Measurements from ENCODE around the gene DDX51.
A peak's percentile ranks its signal among the peaks of the same experiment; 100 is the strongest.

DDX51 gene

DNA sequence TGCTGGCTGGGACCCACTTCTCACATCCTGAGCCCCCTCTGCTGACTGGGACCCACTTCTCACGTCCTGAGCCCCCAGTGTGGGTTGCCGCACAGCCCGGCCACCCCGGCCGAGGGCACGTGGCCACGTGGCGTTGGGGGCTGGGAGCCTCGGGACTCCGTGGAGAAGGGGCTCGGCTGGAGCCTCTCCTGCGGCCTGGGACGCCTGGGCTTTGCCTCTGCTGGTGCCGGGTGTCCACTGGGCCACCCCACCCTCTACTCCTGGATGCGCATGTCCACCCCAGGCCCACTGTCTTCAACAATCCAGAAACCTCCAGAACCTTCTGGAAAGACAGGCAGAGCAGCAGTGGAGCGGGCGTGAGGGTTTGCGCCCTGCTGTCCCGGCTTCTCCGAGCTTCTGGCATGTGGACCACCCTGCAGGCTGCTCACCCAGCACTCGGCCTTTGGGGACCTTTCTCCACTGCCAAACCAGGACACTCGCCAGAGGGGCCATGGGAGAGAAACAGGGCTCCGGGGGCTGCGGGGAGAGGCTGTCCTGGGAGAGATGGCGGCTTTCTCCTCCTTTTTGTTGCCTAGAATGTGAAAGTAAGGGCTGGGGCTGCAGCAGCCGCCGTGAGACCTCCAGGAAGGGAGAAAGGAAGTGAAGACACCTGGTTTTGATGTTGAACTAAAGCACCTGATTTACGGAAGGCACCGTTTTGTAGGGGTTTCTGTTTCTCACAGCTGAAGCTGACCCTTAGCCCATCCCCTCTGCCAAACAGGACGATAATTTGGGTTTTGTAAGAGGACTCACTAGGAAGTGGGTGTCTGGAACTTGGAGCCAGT, 30.1 kb upstream of the DDX51 start:
- H3K27ac ChIP-seq (replicated peaks) = no peak overlapping the region
- H3K4me3 ChIP-seq (replicated peaks; ENCODE audit: insufficient read depth, low read length) = no peak overlapping the region
- peaks cover 3% of the 10 kb centered on the region for H3K27me3 ChIP-seq (ENCODE audit: insufficient read depth, poor library complexity, severe bottlenecking)
- TF ChIP-seq CTCF (IDR thresholded peaks at IDR 0.05; ENCODE audit: insufficient read depth, low read length) = no peak
- TF ChIP-seq, protein P1, sequence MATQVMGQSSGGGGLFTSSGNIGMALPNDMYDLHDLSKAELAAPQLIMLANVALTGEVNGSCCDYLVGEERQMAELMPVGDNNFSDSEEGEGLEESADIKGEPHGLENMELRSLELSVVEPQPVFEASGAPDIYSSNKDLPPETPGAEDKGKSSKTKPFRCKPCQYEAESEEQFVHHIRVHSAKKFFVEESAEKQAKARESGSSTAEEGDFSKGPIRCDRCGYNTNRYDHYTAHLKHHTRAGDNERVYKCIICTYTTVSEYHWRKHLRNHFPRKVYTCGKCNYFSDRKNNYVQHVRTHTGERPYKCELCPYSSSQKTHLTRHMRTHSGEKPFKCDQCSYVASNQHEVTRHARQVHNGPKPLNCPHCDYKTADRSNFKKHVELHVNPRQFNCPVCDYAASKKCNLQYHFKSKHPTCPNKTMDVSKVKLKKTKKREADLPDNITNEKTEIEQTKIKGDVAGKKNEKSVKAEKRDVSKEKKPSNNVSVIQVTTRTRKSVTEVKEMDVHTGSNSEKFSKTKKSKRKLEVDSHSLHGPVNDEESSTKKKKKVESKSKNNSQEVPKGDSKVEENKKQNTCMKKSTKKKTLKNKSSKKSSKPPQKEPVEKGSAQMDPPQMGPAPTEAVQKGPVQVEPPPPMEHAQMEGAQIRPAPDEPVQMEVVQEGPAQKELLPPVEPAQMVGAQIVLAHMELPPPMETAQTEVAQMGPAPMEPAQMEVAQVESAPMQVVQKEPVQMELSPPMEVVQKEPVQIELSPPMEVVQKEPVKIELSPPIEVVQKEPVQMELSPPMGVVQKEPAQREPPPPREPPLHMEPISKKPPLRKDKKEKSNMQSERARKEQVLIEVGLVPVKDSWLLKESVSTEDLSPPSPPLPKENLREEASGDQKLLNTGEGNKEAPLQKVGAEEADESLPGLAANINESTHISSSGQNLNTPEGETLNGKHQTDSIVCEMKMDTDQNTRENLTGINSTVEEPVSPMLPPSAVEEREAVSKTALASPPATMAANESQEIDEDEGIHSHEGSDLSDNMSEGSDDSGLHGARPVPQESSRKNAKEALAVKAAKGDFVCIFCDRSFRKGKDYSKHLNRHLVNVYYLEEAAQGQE (IDR thresholded peaks at IDR 0.05; ENCODE audit: insufficient replicate concordance, low read depth) = no peak
- no peak for TF ChIP-seq POLR2AphosphoS5 (IDR thresholded peaks at IDR 0.05; ENCODE audit: low read depth)
- TF ChIP-seq GABPA (IDR thresholded peaks at IDR 0.05; ENCODE audit: low read depth) = no peak
- no peak for TF ChIP-seq SPI1 (IDR thresholded peaks at IDR 0.05; ENCODE audit: borderline replicate concordance, low read depth)
- no peak for DNase-seq (ENCODE audit: low read depth in 1 of 2, low spot score in 1 of 2)

- peak; percentile 35 to 69 for DNase-seq (ENCODE audit: low read depth in 1 of 2, low spot score in 1 of 2)
- Histone ChIP-seq H3K27ac (replicated peaks) (no peak overlapping the region), H3K27me3 (ENCODE audit: insufficient read depth, poor library complexity, severe bottlenecking) (peaks cover 3% of the 10 kb centered on the region), H3K4me3 (replicated peaks; ENCODE audit: insufficient read depth, low read length) (no peak overlapping the region)
- TF ChIP-seq GABPA (IDR thresholded peaks at IDR 0.05; ENCODE audit: low read depth) = no peak
- peak; percentile 88 for TF ChIP-seq POLR2AphosphoS5 (IDR thresholded peaks at IDR 0.05; ENCODE audit: low read depth)
- TF ChIP-seq CTCF (IDR thresholded peaks at IDR 0.05; ENCODE audit: insufficient read depth, low read length) = no peak
These were observed 29.3 kb upstream of the DDX51 start for GRCh38 chr12:132173135-132174014.

GRCh38 chr12:132172619-132173018, 28.5 kb upstream of the DDX51 start:
- Histone ChIP-seq H3K4me3 (replicated peaks; ENCODE audit: insufficient read depth, low read length) (no peak overlapping the region), H3K27ac (replicated peaks) (no peak overlapping the region), H3K27me3 (ENCODE audit: insufficient read depth, poor library complexity, severe bottlenecking) (peaks cover 3% of the 10 kb centered on the region)
- TF ChIP-seq GABPA (IDR thresholded peaks at IDR 0.05; ENCODE audit: low read depth) = no peak
- peak; percentile 21; the same call in 1 of the 2 replicates for TF ChIP-seq SPI1 (IDR thresholded peaks at IDR 0.05; ENCODE audit: borderline replicate concordance, low read depth)
- DNase-seq (ENCODE audit: low read depth in 1 of 2, low spot score in 1 of 2) = no peak

GRCh38 chr12:132171968-132172521, 27.9 kb upstream of the DDX51 start:
- peaks cover 3% of the 10 kb centered on the region for H3K27me3 ChIP-seq (ENCODE audit: insufficient read depth, poor library complexity, severe bottlenecking)
- TF ChIP-seq, protein P1 (IDR thresholded peaks at IDR 0.05; ENCODE audit: insufficient replicate concordance, low read depth) = no peak
- TF ChIP-seq GABPA (IDR thresholded peaks at IDR 0.05; ENCODE audit: low read depth) (no peak), POLR2AphosphoS5 (IDR thresholded peaks at IDR 0.05; ENCODE audit: low read depth) (no peak), SPI1 (IDR thresholded peaks at IDR 0.05; ENCODE audit: borderline replicate concordance, low read depth) (no peak), CTCF (IDR thresholded peaks at IDR 0.05; ENCODE audit: insufficient read depth, low read length) (no peak)
- no peak overlapping the region for H3K27ac ChIP-seq (replicated peaks)

More at GRCh38 chr12:132171968-132172521, 27.9 kb upstream of the DDX51 start:
- DNase-seq (ENCODE audit: low read depth in 1 of 2, low spot score in 1 of 2) = no peak
- H3K4me3 ChIP-seq (replicated peaks; ENCODE audit: insufficient read depth, low read length) = no peak overlapping the region
